HEK293 (cell line): Measurements from ENCODE around the gene SLC17A5.
"Not testable (repeated sequence)": the region's sequence is repeated elsewhere in the genome, so short reads cannot be mapped to it uniquely, and the experiment has no call there.

Experiments used
- REST ChIP-seq: fragments of 450-650 bp; formaldehyde crosslinking; IDR thresholded peaks from 2 replicates; pipeline ENCODE4 v1.5.1; 2016; ENCODE audit warnings: missing biosample characterization, missing genetic modification characterization
- SETDB1 ChIP-seq: IDR thresholded peaks from one replicate; pipeline ENCODE4 v1.6.1; 2017; ENCODE audit warnings: mild to moderate bottlenecking, low read length, moderate library complexity, mixed read lengths; ENCODE audit not compliant: insufficient read length
- ZNF549 ChIP-seq: fragments of 450-650 bp; IDR thresholded peaks from 2 replicates; pipeline ENCODE4 v1.5.1; 2018; ENCODE audit warnings: missing biosample characterization, missing genetic modification characterization, mild to moderate bottlenecking, inconsistent platforms, moderate library complexity
- ZNF610 ChIP-seq: fragments of 450-650 bp; formaldehyde crosslinking; IDR thresholded peaks from 2 replicates; pipeline ENCODE4 v1.5.1; 2016; ENCODE audit warnings: missing biosample characterization, missing genetic modification characterization, borderline replicate concordance
- ZNF777 ChIP-seq: fragments of 450-650 bp; formaldehyde crosslinking; IDR thresholded peaks from 2 replicates; pipeline ENCODE4 v1.5.1; 2017; ENCODE audit warnings: missing biosample characterization, missing genetic modification characterization, borderline replicate concordance
- TF ChIP-seq, protein P1 (sequence below): fragments of 450-650 bp; formaldehyde crosslinking; IDR thresholded peaks from 2 replicates; pipeline ENCODE4 v1.5.1; 2016; ENCODE audit warnings: missing biosample characterization, missing genetic modification characterization
- TF ChIP-seq, protein P2 (sequence below): fragments of 450-650 bp; formaldehyde crosslinking; IDR thresholded peaks from 2 replicates; pipeline ENCODE4 v1.5.1; 2016; ENCODE audit warnings: missing biosample characterization, missing genetic modification characterization, borderline replicate concordance

GRCh38 chr6:73683574-73683973 lies 29.8 kb upstream of the SLC17A5 start:
- not testable (repeated sequence) for TF ChIP-seq REST (tag by site-specific recombination); ZNF777 (tag by site-specific recombination); SETDB1; ZNF549 (tag by site-specific recombination); ZNF610 (tag by site-specific recombination)
- TF ChIP-seq, protein P1, sequence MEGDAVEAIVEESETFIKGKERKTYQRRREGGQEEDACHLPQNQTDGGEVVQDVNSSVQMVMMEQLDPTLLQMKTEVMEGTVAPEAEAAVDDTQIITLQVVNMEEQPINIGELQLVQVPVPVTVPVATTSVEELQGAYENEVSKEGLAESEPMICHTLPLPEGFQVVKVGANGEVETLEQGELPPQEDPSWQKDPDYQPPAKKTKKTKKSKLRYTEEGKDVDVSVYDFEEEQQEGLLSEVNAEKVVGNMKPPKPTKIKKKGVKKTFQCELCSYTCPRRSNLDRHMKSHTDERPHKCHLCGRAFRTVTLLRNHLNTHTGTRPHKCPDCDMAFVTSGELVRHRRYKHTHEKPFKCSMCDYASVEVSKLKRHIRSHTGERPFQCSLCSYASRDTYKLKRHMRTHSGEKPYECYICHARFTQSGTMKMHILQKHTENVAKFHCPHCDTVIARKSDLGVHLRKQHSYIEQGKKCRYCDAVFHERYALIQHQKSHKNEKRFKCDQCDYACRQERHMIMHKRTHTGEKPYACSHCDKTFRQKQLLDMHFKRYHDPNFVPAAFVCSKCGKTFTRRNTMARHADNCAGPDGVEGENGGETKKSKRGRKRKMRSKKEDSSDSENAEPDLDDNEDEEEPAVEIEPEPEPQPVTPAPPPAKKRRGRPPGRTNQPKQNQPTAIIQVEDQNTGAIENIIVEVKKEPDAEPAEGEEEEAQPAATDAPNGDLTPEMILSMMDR (tag by site-specific recombination) = not testable (repeated sequence)
- TF ChIP-seq, protein P2, sequence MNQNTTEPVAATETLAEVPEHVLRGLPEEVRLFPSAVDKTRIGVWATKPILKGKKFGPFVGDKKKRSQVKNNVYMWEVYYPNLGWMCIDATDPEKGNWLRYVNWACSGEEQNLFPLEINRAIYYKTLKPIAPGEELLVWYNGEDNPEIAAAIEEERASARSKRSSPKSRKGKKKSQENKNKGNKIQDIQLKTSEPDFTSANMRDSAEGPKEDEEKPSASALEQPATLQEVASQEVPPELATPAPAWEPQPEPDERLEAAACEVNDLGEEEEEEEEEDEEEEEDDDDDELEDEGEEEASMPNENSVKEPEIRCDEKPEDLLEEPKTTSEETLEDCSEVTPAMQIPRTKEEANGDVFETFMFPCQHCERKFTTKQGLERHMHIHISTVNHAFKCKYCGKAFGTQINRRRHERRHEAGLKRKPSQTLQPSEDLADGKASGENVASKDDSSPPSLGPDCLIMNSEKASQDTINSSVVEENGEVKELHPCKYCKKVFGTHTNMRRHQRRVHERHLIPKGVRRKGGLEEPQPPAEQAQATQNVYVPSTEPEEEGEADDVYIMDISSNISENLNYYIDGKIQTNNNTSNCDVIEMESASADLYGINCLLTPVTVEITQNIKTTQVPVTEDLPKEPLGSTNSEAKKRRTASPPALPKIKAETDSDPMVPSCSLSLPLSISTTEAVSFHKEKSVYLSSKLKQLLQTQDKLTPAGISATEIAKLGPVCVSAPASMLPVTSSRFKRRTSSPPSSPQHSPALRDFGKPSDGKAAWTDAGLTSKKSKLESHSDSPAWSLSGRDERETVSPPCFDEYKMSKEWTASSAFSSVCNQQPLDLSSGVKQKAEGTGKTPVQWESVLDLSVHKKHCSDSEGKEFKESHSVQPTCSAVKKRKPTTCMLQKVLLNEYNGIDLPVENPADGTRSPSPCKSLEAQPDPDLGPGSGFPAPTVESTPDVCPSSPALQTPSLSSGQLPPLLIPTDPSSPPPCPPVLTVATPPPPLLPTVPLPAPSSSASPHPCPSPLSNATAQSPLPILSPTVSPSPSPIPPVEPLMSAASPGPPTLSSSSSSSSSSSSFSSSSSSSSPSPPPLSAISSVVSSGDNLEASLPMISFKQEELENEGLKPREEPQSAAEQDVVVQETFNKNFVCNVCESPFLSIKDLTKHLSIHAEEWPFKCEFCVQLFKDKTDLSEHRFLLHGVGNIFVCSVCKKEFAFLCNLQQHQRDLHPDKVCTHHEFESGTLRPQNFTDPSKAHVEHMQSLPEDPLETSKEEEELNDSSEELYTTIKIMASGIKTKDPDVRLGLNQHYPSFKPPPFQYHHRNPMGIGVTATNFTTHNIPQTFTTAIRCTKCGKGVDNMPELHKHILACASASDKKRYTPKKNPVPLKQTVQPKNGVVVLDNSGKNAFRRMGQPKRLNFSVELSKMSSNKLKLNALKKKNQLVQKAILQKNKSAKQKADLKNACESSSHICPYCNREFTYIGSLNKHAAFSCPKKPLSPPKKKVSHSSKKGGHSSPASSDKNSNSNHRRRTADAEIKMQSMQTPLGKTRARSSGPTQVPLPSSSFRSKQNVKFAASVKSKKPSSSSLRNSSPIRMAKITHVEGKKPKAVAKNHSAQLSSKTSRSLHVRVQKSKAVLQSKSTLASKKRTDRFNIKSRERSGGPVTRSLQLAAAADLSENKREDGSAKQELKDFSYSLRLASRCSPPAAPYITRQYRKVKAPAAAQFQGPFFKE (tag by site-specific recombination) = not testable (repeated sequence)
